Peyer's patch (tissue), 4 donors: Measurements from ENCODE around the gene CRIM1.

ENCODE experiments used
- POLR2A ChIP-seq, 2 donors: fragments of 450-650 bp; IDR thresholded peaks; one replicate each; pipeline ENCODE4 v1.5.1; 2017; ENCODE audit warnings: antibody characterized with exemption in 2 of 2, mild to moderate bottlenecking in 2 of 2, moderate library complexity in 2 of 2
- TF ChIP-seq, protein P1 (sequence below), 6 experiments: fragments of 450-650 bp in 4 of 6; fragments of 200-600 bp in 2 of 6; sonication (generic) in 1 of 6; IDR thresholded peaks; one replicate each; pipeline ENCODE4 v1.5.1; 2017 to 2019; ENCODE audit warnings: antibody characterized with exemption in 6 of 6, mild to moderate bottlenecking in 3 of 6, moderate library complexity in 1 of 6

GRCh38 chr2:36370281-36370680 is 14.7 kb downstream of the CRIM1 start:
- TF ChIP-seq, protein P1, sequence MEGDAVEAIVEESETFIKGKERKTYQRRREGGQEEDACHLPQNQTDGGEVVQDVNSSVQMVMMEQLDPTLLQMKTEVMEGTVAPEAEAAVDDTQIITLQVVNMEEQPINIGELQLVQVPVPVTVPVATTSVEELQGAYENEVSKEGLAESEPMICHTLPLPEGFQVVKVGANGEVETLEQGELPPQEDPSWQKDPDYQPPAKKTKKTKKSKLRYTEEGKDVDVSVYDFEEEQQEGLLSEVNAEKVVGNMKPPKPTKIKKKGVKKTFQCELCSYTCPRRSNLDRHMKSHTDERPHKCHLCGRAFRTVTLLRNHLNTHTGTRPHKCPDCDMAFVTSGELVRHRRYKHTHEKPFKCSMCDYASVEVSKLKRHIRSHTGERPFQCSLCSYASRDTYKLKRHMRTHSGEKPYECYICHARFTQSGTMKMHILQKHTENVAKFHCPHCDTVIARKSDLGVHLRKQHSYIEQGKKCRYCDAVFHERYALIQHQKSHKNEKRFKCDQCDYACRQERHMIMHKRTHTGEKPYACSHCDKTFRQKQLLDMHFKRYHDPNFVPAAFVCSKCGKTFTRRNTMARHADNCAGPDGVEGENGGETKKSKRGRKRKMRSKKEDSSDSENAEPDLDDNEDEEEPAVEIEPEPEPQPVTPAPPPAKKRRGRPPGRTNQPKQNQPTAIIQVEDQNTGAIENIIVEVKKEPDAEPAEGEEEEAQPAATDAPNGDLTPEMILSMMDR (IDR thresholded peaks at IDR 0.05) = no peak
- TF ChIP-seq POLR2A (IDR thresholded peaks at IDR 0.05) = no peak
